Measurements from ENCODE around the gene PTPRG.

PTPRG gene

GRCh38 chr3:61869371-61869770 is 308.0 kb downstream of the PTPRG start:
- ChIA-PET POLR2A (ENCODE audit: low non-redundant PET) (no interaction called here), CTCF (no interaction called here)
- no peak overlapping the region for H3K27ac ChIP-seq
- no peak for DNase-seq (ENCODE audit: low spot score)
- TF ChIP-seq, protein P1, sequence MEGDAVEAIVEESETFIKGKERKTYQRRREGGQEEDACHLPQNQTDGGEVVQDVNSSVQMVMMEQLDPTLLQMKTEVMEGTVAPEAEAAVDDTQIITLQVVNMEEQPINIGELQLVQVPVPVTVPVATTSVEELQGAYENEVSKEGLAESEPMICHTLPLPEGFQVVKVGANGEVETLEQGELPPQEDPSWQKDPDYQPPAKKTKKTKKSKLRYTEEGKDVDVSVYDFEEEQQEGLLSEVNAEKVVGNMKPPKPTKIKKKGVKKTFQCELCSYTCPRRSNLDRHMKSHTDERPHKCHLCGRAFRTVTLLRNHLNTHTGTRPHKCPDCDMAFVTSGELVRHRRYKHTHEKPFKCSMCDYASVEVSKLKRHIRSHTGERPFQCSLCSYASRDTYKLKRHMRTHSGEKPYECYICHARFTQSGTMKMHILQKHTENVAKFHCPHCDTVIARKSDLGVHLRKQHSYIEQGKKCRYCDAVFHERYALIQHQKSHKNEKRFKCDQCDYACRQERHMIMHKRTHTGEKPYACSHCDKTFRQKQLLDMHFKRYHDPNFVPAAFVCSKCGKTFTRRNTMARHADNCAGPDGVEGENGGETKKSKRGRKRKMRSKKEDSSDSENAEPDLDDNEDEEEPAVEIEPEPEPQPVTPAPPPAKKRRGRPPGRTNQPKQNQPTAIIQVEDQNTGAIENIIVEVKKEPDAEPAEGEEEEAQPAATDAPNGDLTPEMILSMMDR (conservative IDR thresholded peaks at IDR 0.05; ENCODE audit: low read depth), result no peak

GRCh38 chr3:61871644-61872043 is 310.3 kb downstream of the PTPRG start:
- ChIA-PET POLR2A (ENCODE audit: low non-redundant PET) (no interaction called here), CTCF (no interaction called here)
- H3K27ac ChIP-seq, result no peak overlapping the region
- DNase-seq (ENCODE audit: low spot score), result no peak
- TF ChIP-seq, protein P1 (conservative IDR thresholded peaks at IDR 0.05; ENCODE audit: low read depth), result no peak

GRCh38 chr3:61872077-61872706 is 310.8 kb downstream of the PTPRG start:
- no peak for DNase-seq (ENCODE audit: low spot score)
- CTCF ChIA-PET, result no interaction called here
- no peak overlapping the region for H3K27ac ChIP-seq
- TF ChIP-seq, protein P1 (conservative IDR thresholded peaks at IDR 0.05; ENCODE audit: low read depth), result no peak
- POLR2A ChIA-PET (ENCODE audit: low non-redundant PET), result no interaction called here

GRCh38 chr3:61875046-61875844 is 313.9 kb downstream of the PTPRG start:
- TF ChIP-seq, protein P1 (conservative IDR thresholded peaks at IDR 0.05; ENCODE audit: low read depth), result no peak
- no peak for DNase-seq (ENCODE audit: low spot score)
- no peak overlapping the region for H3K27ac ChIP-seq
- POLR2A ChIA-PET (ENCODE audit: low non-redundant PET), result no interaction called here
- CTCF ChIA-PET, result interaction anchor here (0.5 kb wide), 1 partner anchor 314 kb away, joined by 3 read pairs; no protein-coding TSS in a partner anchor

GRCh38 chr3:61875976-61876671 is 314.8 kb downstream of the PTPRG start:
- ChIA-PET CTCF (no interaction called here), POLR2A (ENCODE audit: low non-redundant PET) (no interaction called here)
- TF ChIP-seq, protein P1 (conservative IDR thresholded peaks at IDR 0.05; ENCODE audit: low read depth), result no peak
- H3K27ac ChIP-seq, result no peak overlapping the region
- DNase-seq (ENCODE audit: low spot score), result no peak

DNA sequence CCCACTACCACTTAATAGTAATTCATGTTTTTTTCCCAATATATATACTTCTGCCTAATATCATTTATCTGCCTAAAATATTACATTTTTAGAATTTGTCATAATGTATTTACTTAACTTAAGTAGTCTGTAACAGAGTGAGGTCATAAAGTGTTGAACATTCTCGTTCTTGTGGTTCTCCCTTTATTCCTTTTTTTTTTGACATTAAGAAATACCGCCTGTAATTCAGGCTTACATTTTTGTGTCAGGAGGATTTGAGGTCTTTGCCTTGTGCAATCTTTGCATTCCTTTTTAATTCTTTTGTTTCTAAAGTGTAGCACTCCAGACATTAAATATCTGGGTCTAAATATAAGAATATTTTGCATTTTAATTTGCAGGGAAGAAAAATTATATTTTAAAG is 315.4 kb downstream of the PTPRG start:
- no peak for DNase-seq (ENCODE audit: low spot score)
- H3K27ac ChIP-seq, result no peak overlapping the region
- CTCF ChIA-PET, result no interaction called here
- TF ChIP-seq, protein P1 (conservative IDR thresholded peaks at IDR 0.05; ENCODE audit: low read depth), result no peak
- POLR2A ChIA-PET (ENCODE audit: low non-redundant PET), result no interaction called here

Data from RWPE1 (cell line).